Measurements from ENCODE around the gene DLG2.

Gene DLG2

DNA sequence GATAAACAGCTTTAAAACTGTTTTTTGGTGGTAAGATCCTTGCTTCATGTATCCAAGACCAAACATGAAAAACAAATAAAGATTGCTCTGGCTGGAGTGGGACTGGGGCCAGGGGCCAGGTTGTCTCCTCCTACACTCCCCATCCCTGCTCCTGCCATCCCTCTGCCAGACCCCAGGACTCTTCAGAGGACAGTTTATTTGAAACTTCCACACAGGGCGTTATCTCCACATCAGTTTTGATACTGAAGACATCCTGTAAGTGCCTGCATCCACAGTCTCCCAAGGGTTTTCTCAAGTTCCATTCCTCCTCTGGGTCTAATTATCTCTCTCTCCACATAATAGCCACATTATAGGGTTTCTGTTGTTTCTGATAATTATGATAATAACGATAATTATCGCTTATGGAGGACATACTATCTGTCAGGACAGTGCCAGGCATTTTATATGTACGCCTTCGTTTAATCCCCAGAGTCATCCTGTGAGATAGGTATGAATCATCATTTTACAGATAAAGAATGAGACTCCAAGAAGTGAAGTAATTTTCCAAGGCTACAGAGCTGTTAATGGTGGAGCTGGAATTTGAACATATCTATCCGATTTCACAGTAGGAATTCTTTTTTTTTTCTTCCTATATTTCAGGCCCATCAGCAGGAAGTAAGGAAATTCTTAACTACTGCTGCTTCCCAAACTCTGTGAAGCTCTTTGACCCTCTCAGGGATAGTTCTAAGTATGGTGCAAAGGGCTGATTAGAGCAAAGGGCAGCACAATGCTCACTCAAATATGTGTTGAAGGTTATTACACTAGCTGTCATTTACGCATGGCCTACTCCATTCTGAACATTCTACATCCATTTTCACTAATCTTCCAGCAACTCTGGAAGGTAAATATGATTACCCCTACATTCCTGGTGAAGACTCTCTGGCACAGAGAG is 1852.9 kb downstream of the DLG2 start:
- H3K4me3 ChIP-seq (ENCODE audit: low read depth, low read length) = no peak overlapping the region
- TF ChIP-seq, protein P1, sequence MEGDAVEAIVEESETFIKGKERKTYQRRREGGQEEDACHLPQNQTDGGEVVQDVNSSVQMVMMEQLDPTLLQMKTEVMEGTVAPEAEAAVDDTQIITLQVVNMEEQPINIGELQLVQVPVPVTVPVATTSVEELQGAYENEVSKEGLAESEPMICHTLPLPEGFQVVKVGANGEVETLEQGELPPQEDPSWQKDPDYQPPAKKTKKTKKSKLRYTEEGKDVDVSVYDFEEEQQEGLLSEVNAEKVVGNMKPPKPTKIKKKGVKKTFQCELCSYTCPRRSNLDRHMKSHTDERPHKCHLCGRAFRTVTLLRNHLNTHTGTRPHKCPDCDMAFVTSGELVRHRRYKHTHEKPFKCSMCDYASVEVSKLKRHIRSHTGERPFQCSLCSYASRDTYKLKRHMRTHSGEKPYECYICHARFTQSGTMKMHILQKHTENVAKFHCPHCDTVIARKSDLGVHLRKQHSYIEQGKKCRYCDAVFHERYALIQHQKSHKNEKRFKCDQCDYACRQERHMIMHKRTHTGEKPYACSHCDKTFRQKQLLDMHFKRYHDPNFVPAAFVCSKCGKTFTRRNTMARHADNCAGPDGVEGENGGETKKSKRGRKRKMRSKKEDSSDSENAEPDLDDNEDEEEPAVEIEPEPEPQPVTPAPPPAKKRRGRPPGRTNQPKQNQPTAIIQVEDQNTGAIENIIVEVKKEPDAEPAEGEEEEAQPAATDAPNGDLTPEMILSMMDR (IDR thresholded peaks at IDR 0.05; ENCODE audit: borderline replicate concordance, insufficient read depth, low read depth, low read length) = no peak

DNA sequence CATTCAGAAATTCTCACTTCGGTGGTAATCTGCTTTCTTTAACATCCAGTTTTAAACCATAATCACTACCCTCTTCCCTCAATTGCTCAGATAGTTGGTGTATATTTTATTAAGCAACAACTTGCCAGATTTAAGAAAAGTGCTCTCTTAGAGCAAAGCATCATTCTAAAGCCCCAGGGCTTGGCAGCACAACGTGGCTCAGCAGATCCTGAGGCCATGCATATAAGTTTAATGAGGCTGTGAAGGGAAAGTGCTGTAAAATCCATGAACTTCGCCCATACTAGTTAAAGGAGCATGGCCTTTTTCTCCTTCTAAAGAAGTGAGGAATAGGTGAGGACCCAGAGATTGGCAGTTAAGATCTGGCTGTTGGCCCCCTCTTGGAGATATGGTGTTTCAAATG is 1858.7 kb downstream of the DLG2 start:
- no peak overlapping the region for H3K4me3 ChIP-seq (ENCODE audit: low read depth, low read length)
- TF ChIP-seq, protein P1 (IDR thresholded peaks at IDR 0.05; ENCODE audit: borderline replicate concordance, insufficient read depth, low read depth, low read length) = no peak

DNA sequence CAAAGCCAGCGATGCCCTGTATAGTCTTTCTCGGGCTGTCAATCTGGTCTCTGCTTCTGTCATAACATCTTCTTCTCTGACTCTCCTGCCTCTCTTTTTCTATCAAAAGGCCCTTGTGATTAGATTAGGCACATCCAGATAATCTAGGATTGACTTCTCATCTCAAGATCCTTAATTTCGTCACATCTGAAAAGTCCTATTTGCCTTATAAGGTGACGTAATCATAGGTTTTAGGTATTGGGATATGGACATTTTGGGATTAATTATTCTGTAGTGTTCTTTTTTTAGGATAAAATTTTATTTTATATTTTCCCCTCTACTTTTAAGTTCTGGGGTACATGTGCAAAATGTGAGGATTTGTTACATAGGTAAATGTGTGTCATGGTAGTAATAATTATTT is 1860.2 kb downstream of the DLG2 start:
- H3K4me3 ChIP-seq (ENCODE audit: low read depth, low read length) = no peak overlapping the region
- TF ChIP-seq, protein P1 (IDR thresholded peaks at IDR 0.05; ENCODE audit: borderline replicate concordance, insufficient read depth, low read depth, low read length) = no peak

DNA sequence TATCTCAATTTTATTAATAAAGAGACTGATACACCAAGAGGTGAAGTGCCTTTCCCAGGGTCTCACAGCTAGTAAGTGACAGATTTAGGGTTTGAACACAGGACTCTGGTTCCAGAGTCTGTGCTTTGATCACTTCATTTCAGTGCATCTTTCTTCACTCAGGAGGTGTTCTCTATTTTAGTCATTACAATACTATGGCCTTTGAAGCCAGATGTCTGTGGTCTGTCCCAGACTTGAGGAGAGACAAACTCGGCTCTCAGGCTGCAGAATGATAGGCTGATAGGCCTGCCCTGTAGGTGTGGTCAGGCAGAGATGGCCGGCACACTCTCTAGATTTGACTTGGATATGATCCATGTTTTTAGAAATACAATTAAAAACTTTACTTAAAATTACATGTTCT is 1862.5 kb downstream of the DLG2 start:
- H3K4me3 ChIP-seq (ENCODE audit: low read depth, low read length) = no peak overlapping the region
- TF ChIP-seq, protein P1 (IDR thresholded peaks at IDR 0.05; ENCODE audit: borderline replicate concordance, insufficient read depth, low read depth, low read length) = no peak

DNA sequence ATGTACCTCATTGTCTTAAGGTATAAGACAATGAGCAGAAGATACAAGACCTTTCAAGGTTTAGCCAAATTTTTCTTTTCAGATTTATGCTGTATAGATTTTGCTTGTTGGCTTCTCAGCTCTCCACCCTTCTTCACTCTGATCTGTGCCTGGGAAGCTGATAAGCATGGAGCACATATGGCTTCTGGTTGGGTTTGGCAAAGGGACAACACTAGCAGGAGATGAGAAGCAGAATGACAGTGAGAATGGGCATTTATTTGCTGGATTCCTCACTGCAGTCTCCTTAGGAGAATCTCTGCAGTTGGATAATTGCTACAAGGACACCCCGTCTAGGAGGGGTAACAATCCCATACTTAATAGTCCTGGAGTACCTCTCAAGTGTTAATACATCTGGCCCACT is 1866.2 kb downstream of the DLG2 start:
- TF ChIP-seq, protein P1 (IDR thresholded peaks at IDR 0.05; ENCODE audit: borderline replicate concordance, insufficient read depth, low read depth, low read length) = no peak
- H3K4me3 ChIP-seq (ENCODE audit: low read depth, low read length) = no peak overlapping the region

DNA sequence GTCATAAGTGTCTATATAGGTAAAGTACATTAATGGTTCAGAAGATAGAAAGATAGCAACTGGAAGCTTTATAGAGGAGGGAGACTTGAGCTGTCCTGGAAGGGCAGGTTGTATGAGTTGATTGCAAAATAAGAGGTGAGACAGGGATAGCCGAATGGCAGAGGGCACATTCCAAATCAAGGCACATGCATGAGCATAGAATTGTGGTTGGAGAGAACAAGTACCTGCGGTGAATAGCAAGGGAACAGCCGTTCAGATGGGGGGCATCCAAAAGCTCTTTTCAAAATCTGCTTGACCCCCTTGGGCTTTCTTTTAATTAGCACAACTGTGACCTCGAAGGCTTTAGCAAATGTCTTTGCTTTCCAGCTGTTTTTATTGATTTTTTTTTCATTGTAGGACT is 1868.0 kb downstream of the DLG2 start:
- no peak overlapping the region for H3K4me3 ChIP-seq (ENCODE audit: low read depth, low read length)
- TF ChIP-seq, protein P1 (IDR thresholded peaks at IDR 0.05; ENCODE audit: borderline replicate concordance, insufficient read depth, low read depth, low read length) = no peak

DNA sequence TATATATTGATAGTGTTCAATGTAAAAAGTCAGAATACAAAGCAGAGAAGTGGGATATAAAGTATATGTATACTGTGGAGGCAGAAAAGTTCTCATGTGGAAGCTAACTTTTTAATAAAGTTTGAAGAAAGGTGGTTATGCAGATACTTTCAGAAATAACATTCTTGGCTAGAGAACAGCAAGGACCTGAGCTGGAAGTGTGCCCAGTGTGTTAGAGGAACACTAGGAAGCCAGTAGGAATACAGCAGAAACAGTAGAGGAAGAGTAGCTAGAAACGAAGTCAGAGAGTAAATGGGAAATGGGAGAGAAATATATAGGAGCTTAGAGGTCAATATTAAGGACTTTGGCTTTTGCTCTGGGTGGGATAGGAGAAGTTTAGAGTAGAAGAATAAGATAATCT is 1876.1 kb downstream of the DLG2 start:
- H3K4me3 ChIP-seq (ENCODE audit: low read depth, low read length) = no peak overlapping the region
- TF ChIP-seq, protein P1 (IDR thresholded peaks at IDR 0.05; ENCODE audit: borderline replicate concordance, insufficient read depth, low read depth, low read length) = no peak

Data from GM12875 (cell line).